GOT3 (cell line): ENCODE data around the gene EMP2.
"Not testable (repeated sequence)": the region's sequence is repeated elsewhere in the genome, so short reads cannot be mapped to it uniquely, and the experiment has no call there.

Experiments
- DNase-seq: peaks from one replicate; lab custom pipeline; 2025; ENCODE audit warnings: mixed read lengths; lab: John Stamatoyannopoulos, UW

EMP2 gene

GRCh38 chr16:10552281-10552680 is 28.1 kb downstream of the EMP2 start:
- no peak for DNase-seq

GRCh38 chr16:10551881-10552280 is 28.5 kb downstream of the EMP2 start:
- no peak for DNase-seq

GRCh38 chr16:10548404-10548803 is 32.0 kb downstream of the EMP2 start:
- DNase-seq, result no peak

- DNase-seq, result no peak
These were observed 32.7 kb downstream of the EMP2 start for GRCh38 chr16:10547708-10548107.

GRCh38 chr16:10543231-10543977 is 37.0 kb downstream of the EMP2 start:
- no peak for DNase-seq

DNA sequence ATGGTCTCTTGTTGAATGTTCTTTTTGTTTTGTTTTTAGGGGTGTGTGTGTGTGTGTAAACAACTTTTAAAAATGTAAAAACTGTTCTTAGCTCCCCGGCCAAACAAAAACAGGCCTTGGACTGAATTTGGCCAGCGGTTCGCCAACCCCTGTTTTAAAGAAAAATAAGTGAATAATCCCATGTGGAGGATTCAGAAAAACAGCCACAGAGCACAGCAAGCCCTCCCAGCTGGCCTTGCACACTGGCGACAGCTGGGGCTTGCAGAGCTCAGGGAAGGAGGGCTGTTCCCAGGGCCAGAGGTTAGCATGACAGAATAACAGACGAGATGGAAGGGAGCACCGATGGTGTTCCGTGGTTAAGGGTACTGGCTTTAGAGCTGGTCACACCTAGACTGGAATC is 39.0 kb downstream of the EMP2 start:
- DNase-seq, result no peak

- DNase-seq, result no peak
These were observed 40.6 kb downstream of the EMP2 start for GRCh38 chr16:10539793-10540192.

- no peak for DNase-seq
These were observed 41.2 kb downstream of the EMP2 start for GRCh38 chr16:10539236-10539635.

- no peak for DNase-seq
These were observed 41.8 kb downstream of the EMP2 start for GRCh38 chr16:10538583-10538982.

- no peak for DNase-seq
These were observed 42.5 kb downstream of the EMP2 start for GRCh38 chr16:10537946-10538345.

DNA sequence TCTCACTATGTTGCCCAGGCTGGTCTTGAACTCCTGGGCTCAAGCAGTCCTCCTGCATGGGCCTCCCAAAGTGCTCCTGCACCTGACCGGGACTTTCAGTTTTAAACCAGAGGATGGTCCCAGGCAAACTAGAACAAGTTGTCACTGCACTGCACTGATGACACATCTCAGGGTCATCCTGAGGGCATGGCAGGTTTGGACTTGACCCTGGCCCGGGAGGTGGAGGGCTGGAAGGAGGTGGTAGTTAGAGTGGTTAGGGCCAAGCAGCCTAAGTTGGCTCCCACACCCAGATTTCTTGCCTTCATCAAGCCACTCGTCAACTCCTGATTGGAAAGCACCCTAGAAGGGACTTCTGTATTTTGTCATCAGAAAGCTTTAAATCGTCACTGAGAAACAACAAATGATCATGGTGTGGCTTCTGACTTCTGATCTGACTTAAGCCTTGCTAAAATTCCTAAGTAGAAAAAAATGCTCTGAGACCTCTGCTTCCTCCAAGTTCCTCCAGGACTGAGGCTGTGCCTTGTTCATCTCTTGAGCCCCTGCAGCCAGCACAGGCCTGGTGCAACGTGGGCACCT is 43.5 kb downstream of the EMP2 start:
- no peak for DNase-seq

GRCh38 chr16:10536328-10536727 is 44.1 kb downstream of the EMP2 start:
- not testable (repeated sequence) for DNase-seq

DNA sequence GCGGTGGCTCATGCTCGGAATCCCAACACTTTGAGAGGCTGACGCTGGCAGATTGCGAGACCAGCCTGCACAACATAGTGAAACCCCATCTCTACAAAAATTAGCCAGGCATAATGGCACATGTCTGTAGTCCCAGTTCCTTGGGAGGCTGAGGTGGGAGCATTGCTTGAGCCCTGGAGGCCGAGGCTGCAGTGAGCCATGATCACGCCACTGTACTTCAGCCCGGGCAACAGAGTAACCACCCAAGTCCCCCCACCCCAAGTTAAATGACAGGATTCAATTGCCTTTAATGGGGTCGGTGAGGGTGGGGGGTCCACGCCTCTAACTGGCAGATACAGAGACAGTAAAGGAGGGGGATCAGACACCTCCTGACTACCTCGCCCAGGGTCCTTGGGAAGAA is 44.9 kb downstream of the EMP2 start:
- DNase-seq, result no peak

- DNase-seq, result no peak
These were observed 45.6 kb downstream of the EMP2 start for GRCh38 chr16:10534748-10535147.

DNA sequence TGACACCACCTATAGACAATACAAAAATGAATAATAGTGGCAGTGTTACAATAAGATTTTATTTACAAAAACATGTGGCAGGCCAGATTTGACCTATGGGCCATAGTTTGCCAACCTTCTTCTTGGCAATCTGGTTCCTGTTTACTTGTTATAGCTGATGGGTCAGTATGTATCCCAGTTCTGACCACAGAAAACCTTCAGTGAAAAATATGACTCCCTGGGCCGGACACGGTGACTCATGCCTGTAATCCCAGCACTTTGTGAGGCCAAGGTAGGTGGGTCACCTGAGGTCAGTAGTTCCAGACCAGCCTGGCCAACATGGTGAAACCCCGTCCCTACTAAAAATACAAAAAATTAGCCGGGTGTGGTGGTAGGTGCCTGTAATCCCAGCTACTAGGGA is 46.8 kb downstream of the EMP2 start:
- DNase-seq, result not testable (repeated sequence)

- no peak for DNase-seq
These were observed 48.8 kb downstream of the EMP2 start for GRCh38 chr16:10531582-10531981.

DNA sequence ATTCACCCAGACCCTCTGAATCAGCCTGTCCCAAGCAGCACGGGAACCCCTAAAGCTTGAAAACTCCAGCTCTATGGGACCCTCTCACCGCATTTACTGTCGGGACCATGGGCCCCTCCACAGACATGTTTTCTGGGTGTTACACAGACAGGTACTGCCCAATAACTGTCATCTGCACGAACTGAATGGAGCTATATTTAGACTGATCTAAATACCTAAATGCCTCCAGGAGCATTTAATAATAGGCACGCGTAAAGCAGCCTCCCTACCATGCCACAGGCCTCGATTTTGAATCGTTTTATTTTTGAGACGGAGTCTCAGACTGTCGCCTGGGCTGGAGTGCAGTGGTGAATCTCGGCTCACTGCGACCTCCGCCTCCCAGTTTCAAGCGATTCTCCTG is 49.7 kb downstream of the EMP2 start:
- no peak for DNase-seq

- no peak for DNase-seq
These were observed 50.3 kb downstream of the EMP2 start for GRCh38 chr16:10529895-10530669.

GRCh38 chr16:10528635-10529034 is 51.8 kb downstream of the EMP2 start:
- no peak for DNase-seq

GRCh38 chr16:10526962-10527361 is 53.4 kb downstream of the EMP2 start:
- DNase-seq, result no peak

- no peak for DNase-seq
These were observed 55.1 kb downstream of the EMP2 start for GRCh38 chr16:10525214-10525825.

GRCh38 chr16:10522966-10523365 is 57.4 kb downstream of the EMP2 start:
- DNase-seq, result no peak
